ENCODE results near the gene PKHD1. TPM values are rescaled to one million over a fixed set of nuclear protein-coding genes. Genes with fewer than 3 reads are reported as not detected.

The PKHD1 gene
- total RNA-seq, 2 donors from 2014 or later = 0.20 TPM

DNA sequence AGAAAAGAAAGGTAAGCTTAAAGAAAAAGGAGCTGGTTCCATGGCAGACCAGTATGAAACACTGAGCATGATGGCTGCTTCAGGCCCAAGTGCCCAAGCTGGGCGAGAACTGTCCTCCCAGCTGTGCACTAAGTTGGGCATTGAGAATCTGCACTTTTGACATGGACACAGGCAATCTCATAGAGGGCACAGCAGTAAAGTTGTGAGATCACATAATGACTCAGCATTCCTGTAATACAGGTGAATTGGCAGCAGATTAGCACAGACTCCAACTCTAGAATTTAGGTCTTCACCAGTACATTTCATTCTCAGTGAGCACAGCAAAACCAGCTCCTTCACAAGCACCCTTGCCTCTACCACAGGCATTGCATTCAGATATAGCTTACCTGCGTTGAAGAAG lies 343.4 kb downstream of the PKHD1 start:
- no peaks in the 10 kb centered on the region for H3K4me1 ChIP-seq (ENCODE audit: control insufficient read depth, insufficient read depth, low read length)
- Mint-ChIP-seq H3K36me3 (ENCODE audit: low read depth) (no peaks in the 10 kb centered on the region), H3K27ac (no peak overlapping the region), H3K4me1 (peaks cover 7% of the 10 kb centered on the region), H3K4me3 (no peak overlapping the region), H3K9me3 (no peaks in the 10 kb centered on the region), H3K27me3 (ENCODE audit: insufficient read depth) (no peaks in the 10 kb centered on the region)
- WGBS, 2 experiments (ENCODE audit: insufficient coverage in 1 of 2, insufficient read length in 1 of 2) = 90% methylated on average over 2 of the region's 2 CpGs; no CpG with 5 or more reads in 1 of the 2 experiments
- no peaks in the 10 kb centered on the region for H3K9me3 ChIP-seq (ENCODE audit: control insufficient read depth, low read length)
- peak; percentile 46 for DNase-seq
- H3K36me3 ChIP-seq (ENCODE audit: control insufficient read depth, insufficient read depth, low read length) = no peaks in the 10 kb centered on the region
- no peak overlapping the region for H3K9ac ChIP-seq (ENCODE audit: extremely low read depth, low read length, poor library complexity, severe bottlenecking)
- no peaks in the 10 kb centered on the region for H3K27me3 ChIP-seq (ENCODE audit: control insufficient read depth, insufficient read depth, low read length, poor library complexity, severe bottlenecking)
- no peak overlapping the region for H3K4me3 ChIP-seq (ENCODE audit: low read length)
- TF ChIP-seq, protein P1, sequence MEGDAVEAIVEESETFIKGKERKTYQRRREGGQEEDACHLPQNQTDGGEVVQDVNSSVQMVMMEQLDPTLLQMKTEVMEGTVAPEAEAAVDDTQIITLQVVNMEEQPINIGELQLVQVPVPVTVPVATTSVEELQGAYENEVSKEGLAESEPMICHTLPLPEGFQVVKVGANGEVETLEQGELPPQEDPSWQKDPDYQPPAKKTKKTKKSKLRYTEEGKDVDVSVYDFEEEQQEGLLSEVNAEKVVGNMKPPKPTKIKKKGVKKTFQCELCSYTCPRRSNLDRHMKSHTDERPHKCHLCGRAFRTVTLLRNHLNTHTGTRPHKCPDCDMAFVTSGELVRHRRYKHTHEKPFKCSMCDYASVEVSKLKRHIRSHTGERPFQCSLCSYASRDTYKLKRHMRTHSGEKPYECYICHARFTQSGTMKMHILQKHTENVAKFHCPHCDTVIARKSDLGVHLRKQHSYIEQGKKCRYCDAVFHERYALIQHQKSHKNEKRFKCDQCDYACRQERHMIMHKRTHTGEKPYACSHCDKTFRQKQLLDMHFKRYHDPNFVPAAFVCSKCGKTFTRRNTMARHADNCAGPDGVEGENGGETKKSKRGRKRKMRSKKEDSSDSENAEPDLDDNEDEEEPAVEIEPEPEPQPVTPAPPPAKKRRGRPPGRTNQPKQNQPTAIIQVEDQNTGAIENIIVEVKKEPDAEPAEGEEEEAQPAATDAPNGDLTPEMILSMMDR (conservative IDR thresholded peaks at IDR 0.05) = no peak
- H3K27ac ChIP-seq (ENCODE audit: low read depth, low read length) = no peak overlapping the region

DNA sequence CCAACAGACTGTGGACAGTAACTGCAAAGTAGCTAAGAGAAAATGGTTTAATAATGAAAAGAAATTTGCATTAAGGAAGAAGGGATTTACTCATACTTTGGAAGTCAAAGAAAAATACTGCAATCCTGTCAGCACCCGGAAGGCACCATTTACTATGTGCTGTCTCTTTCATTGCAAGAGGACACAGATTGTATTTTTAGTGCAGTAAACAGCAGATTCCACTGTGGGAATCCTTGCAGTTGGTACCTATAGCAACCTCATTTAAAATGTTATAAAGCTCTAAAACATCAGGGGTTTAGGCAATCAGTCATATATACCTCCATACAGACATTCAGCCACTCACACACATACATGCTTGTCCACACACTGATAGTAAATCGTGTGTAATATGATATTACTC lies 346.8 kb downstream of the PKHD1 start:
- TF ChIP-seq, protein P1 (conservative IDR thresholded peaks at IDR 0.05) = no peak
- Histone ChIP-seq H3K9me3 (ENCODE audit: control insufficient read depth, low read length) (no peaks in the 10 kb centered on the region), H3K36me3 (ENCODE audit: control insufficient read depth, insufficient read depth, low read length) (no peaks in the 10 kb centered on the region), H3K4me1 (ENCODE audit: control insufficient read depth, insufficient read depth, low read length) (no peaks in the 10 kb centered on the region), H3K4me3 (ENCODE audit: low read length) (no peak overlapping the region), H3K27me3 (ENCODE audit: control insufficient read depth, insufficient read depth, low read length, poor library complexity, severe bottlenecking) (no peaks in the 10 kb centered on the region), H3K27ac (ENCODE audit: low read depth, low read length) (no peak overlapping the region), H3K9ac (ENCODE audit: extremely low read depth, low read length, poor library complexity, severe bottlenecking) (no peak overlapping the region)
- 92 to 96% methylated on average over 1 to 2 of the region's 2 CpGs for WGBS, 2 experiments (ENCODE audit: insufficient coverage in 1 of 2, insufficient read length in 1 of 2)
- H3K4me3 Mint-ChIP-seq = no peak overlapping the region
- no peak for DNase-seq
- no peaks in the 10 kb centered on the region for H3K36me3 Mint-ChIP-seq (ENCODE audit: low read depth)
- H3K27me3 Mint-ChIP-seq (ENCODE audit: insufficient read depth) = no peaks in the 10 kb centered on the region
- no peaks in the 10 kb centered on the region for H3K9me3 Mint-ChIP-seq
- H3K27ac Mint-ChIP-seq = no peak overlapping the region
- H3K4me1 Mint-ChIP-seq = peaks cover 7% of the 10 kb centered on the region

GRCh38 chr6:51738614-51739013 lies 348.8 kb downstream of the PKHD1 start:
- H3K4me1 Mint-ChIP-seq = peaks cover under 1% of the 10 kb centered on the region
- H3K9me3 Mint-ChIP-seq = no peaks in the 10 kb centered on the region
- no peak for DNase-seq
- TF ChIP-seq, protein P1 (conservative IDR thresholded peaks at IDR 0.05) = no peak
- H3K36me3 Mint-ChIP-seq (ENCODE audit: low read depth) = no peaks in the 10 kb centered on the region
- no peak overlapping the region for H3K27ac Mint-ChIP-seq
- Histone ChIP-seq H3K36me3 (ENCODE audit: control insufficient read depth, insufficient read depth, low read length) (no peaks in the 10 kb centered on the region), H3K27me3 (ENCODE audit: control insufficient read depth, insufficient read depth, low read length, poor library complexity, severe bottlenecking) (no peaks in the 10 kb centered on the region), H3K27ac (ENCODE audit: low read depth, low read length) (no peak overlapping the region), H3K9me3 (ENCODE audit: control insufficient read depth, low read length) (no peaks in the 10 kb centered on the region), H3K9ac (ENCODE audit: extremely low read depth, low read length, poor library complexity, severe bottlenecking) (no peak overlapping the region), H3K4me1 (ENCODE audit: control insufficient read depth, insufficient read depth, low read length) (no peaks in the 10 kb centered on the region), H3K4me3 (ENCODE audit: low read length) (no peak overlapping the region)
- no peaks in the 10 kb centered on the region for H3K27me3 Mint-ChIP-seq (ENCODE audit: insufficient read depth)
- 80 to 92% methylated on average over 1 of the region's 1 CpG for WGBS, 2 experiments (ENCODE audit: insufficient coverage in 1 of 2, insufficient read length in 1 of 2)
- H3K4me3 Mint-ChIP-seq = no peak overlapping the region
